Neural cell (in vitro differentiated cells): ENCODE data around the gene DCT. TPM values are rescaled to one million over a fixed set of nuclear protein-coding genes. Genes with fewer than 3 reads are reported as not detected.

ENCODE experiments used
- H2AFZ ChIP-seq: fragments of 200-600, 300-800 bp; sonication (generic), shearing (Covaris generic); 2 replicates; pipeline ENCODE4 v1.6.0; 2014; ENCODE audit warnings: low read depth, mild to moderate bottlenecking, antibody characterized with exemption, low read length, moderate library complexity
- H3F3A ChIP-seq: fragments of 200-600 bp; shearing (Covaris generic); 2 replicates; pipeline ENCODE4 v1.6.1; 2016; ENCODE audit warnings: mild to moderate bottlenecking, moderate library complexity, mixed read lengths, antibody characterized with exemption, low read length; ENCODE audit not compliant: insufficient read depth, poor library complexity, severe bottlenecking
- H3K27ac ChIP-seq: fragments of 200-600, 300-800 bp; sonication (generic), shearing (Covaris generic); 2 replicates; pipeline ENCODE4 v1.5.1; 2014; ENCODE audit warnings: mild to moderate bottlenecking, low read length, moderate library complexity
- H3K27me3 ChIP-seq: fragments of 300-800, 200-600 bp; sonication (generic), shearing (Covaris generic); 2 replicates; pipeline ENCODE4 v1.6.0; 2014; ENCODE audit warnings: mild to moderate bottlenecking, low read depth, low read length, moderate library complexity; ENCODE audit not compliant: insufficient read depth
- H3K36me3 ChIP-seq: fragments of 300-800, 200-600 bp; sonication (generic), shearing (Covaris generic); 2 replicates; pipeline ENCODE4 v1.5.1; 2014; ENCODE audit warnings: mild to moderate bottlenecking, antibody characterized with exemption, low read length, moderate library complexity; ENCODE audit not compliant: insufficient read depth
- H3K4me2 ChIP-seq: fragments of 300-800, 200-600 bp; sonication (generic), shearing (Covaris generic); 2 replicates; pipeline ENCODE4 v1.6.0; 2014; ENCODE audit warnings: mild to moderate bottlenecking, low read length
- H3K4me3 ChIP-seq: fragments of 300-800, 200-600 bp; sonication (generic), shearing (Covaris generic); 2 replicates; pipeline ENCODE4 v1.5.1; 2014; ENCODE audit warnings: mild to moderate bottlenecking, low read length, moderate library complexity
- H3K79me2 ChIP-seq: fragments of 200-600 bp; shearing (Covaris generic); replicated peaks from 2 replicates; pipeline ENCODE4 v1.6.0; 2014; ENCODE audit warnings: mild to moderate bottlenecking, low read length, moderate library complexity; ENCODE audit not compliant: insufficient read depth
- H3K9ac ChIP-seq: fragments of 300-800, 200-600 bp; sonication (generic), shearing (Covaris generic); 2 replicates; pipeline ENCODE4 v1.6.1; 2016; ENCODE audit warnings: mild to moderate bottlenecking, low read length, mixed read lengths
- H3K9me2 ChIP-seq: fragments of 200-600 bp; shearing (Covaris generic); 2 replicates; pipeline ENCODE4 v1.6.1; 2016; ENCODE audit warnings: mild to moderate bottlenecking, low read length, mixed read lengths; ENCODE audit not compliant: insufficient read depth
- H3K9me3 ChIP-seq: fragments of 200-600, 300-800 bp; sonication (generic), shearing (Covaris generic); 2 replicates; pipeline ENCODE4 v1.6.1; 2016; ENCODE audit warnings: mild to moderate bottlenecking, mixed run types, low read length, moderate library complexity, mixed read lengths
- H4K20me1 ChIP-seq: fragments of 200-600 bp; shearing (Covaris generic); 2 replicates; pipeline ENCODE4 v1.6.1; 2016; ENCODE audit warnings: mild to moderate bottlenecking, mixed run types; ENCODE audit not compliant: insufficient read depth
- CTCF ChIP-seq: fragments of 450-650 bp; IDR thresholded peaks from 2 replicates; pipeline ENCODE4 v1.5.1; 2014; ENCODE audit warnings: antibody characterized with exemption, mild to moderate bottlenecking, moderate library complexity; ENCODE audit not compliant: poor library complexity, severe bottlenecking
- EP300 ChIP-seq: fragments of 450-650 bp; conservative IDR thresholded peaks from 2 replicates; pipeline ENCODE4 v1.6.1; 2014; ENCODE audit warnings: antibody characterized with exemption, mild to moderate bottlenecking, moderate library complexity; ENCODE audit not compliant: poor library complexity, severe bottlenecking
- EZH2 ChIP-seq: fragments of 200-600, 300-800 bp; shearing (Covaris generic), sonication (generic); IDR thresholded peaks from 2 replicates; pipeline ENCODE4 v1.6.1; 2014; ENCODE audit warnings: antibody characterized with exemption, low read length, borderline replicate concordance, mild to moderate bottlenecking; ENCODE audit not compliant: insufficient read depth, poor library complexity, severe bottlenecking
- MXI1 ChIP-seq: fragments of 450-650 bp; conservative IDR thresholded peaks from 2 replicates; pipeline ENCODE4 v1.6.1; 2014; ENCODE audit warnings: antibody characterized with exemption, mild to moderate bottlenecking; ENCODE audit not compliant: poor library complexity, severe bottlenecking
- POLR2AphosphoS5 ChIP-seq: IDR thresholded peaks from 2 replicates; pipeline ENCODE4 v1.6.1; 2012
- RAD21 ChIP-seq: fragments of 450-650 bp; conservative IDR thresholded peaks from 2 replicates; pipeline ENCODE4 v1.6.1; 2014; ENCODE audit warnings: antibody characterized with exemption, mild to moderate bottlenecking, moderate library complexity
- REST ChIP-seq: IDR thresholded peaks from 2 replicates; pipeline ENCODE4 v1.6.1; 2012; ENCODE audit warnings: borderline replicate concordance
- SMC3 ChIP-seq: fragments of 450-650 bp; conservative IDR thresholded peaks from 2 replicates; pipeline ENCODE4 v1.6.1; 2014; ENCODE audit warnings: antibody characterized with exemption, mild to moderate bottlenecking, moderate library complexity; ENCODE audit not compliant: poor library complexity
- TAF1 ChIP-seq: IDR thresholded peaks from 2 replicates; pipeline ENCODE4 v1.6.1; 2012; ENCODE audit warnings: low read depth
- polyA plus RNA-seq: library from polyadenylated mRNA; depleted of rRNA; stranded (reverse); fragments of >200 nt; gene quantifications from 2 replicates; pipeline ENCODE4 v1.2.3, GENCODE V29; 2014

Gene DCT
- polyA plus RNA-seq, 1 donor from 2014 or later: not detected

DNA sequence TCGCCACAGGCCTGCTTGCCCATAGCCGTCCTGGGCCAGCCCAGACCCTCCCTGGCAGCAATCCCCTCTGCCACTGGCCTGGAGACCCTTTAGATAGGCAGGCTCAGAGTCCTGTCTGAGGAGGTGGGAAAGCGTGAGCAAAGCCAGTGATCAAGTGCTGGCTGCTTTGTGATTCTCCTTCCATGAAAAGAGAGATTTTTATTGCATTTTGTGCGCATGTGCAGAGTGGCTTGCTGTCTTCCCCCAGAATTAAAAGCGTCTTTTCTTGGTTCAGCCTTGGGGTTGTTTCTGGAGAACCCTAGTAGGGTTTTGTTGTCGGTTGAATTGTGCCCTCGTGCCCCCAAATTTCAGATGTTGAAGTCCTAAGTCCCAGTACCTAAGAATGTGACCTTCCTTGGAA is 44.9 kb upstream of the DCT start:
- Histone ChIP-seq H3K4me3 (no peak overlapping the region), H3K27me3 (no peaks in the 10 kb centered on the region), H3K9me2 (no peaks in the 10 kb centered on the region), H3K9ac (no peak overlapping the region), H4K20me1 (no peaks in the 10 kb centered on the region), H3K36me3 (no peaks in the 10 kb centered on the region), H3K27ac (no peak overlapping the region), H3K79me2 (no peaks in the 10 kb centered on the region), H3K9me3 (no peaks in the 10 kb centered on the region), H3K4me2 (no peak overlapping the region), H3F3A (no peaks in the 10 kb centered on the region), H2AFZ (no peak overlapping the region)
- TF ChIP-seq EZH2 (no peak), EP300 (no peak), REST (no peak), SMC3 (no peak), MXI1 (no peak), CTCF (no peak)

DNA sequence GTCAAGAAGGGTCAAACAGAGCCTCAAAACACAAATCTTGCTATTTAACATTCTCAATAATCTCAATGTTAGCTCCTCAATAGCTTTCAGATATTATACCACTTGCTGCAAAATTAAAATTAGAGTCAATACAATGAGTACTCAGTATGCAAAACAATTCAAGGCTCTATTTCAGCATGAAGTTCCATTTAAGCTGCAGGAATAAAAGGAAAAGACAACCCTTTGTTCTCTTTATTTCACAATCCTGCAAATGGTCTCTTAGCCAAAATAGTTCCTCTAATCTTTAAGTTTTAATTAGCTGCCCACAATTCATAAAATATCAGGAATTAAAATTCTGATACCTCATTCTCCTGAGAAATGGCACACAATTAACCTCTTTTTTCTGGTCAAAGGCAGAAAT is 40.5 kb upstream of the DCT start:
- no peaks in the 10 kb centered on the region for H4K20me1 ChIP-seq
- no peaks in the 10 kb centered on the region for H3K27me3 ChIP-seq
- no peak overlapping the region for H2AFZ ChIP-seq
- TF ChIP-seq REST: no peak
- no peak for TF ChIP-seq EZH2
- no peak for TF ChIP-seq MXI1
- TF ChIP-seq TAF1: no peak
- TF ChIP-seq SMC3: no peak
- no peak for TF ChIP-seq EP300
- TF ChIP-seq RAD21: no peak
- no peak for TF ChIP-seq POLR2AphosphoS5
- TF ChIP-seq CTCF: no peak
- no peak overlapping the region for H3K4me3 ChIP-seq
- H3K9ac ChIP-seq: no peak overlapping the region
- H3K36me3 ChIP-seq: no peaks in the 10 kb centered on the region
- no peak overlapping the region for H3K27ac ChIP-seq
- no peaks in the 10 kb centered on the region for H3K79me2 ChIP-seq
- no peaks in the 10 kb centered on the region for H3F3A ChIP-seq
- H3K9me2 ChIP-seq: no peaks in the 10 kb centered on the region
- no peak overlapping the region for H3K4me2 ChIP-seq
- no peaks in the 10 kb centered on the region for H3K9me3 ChIP-seq
